Uterus (tissue), 2 donors: Measurements from ENCODE around the gene LEKR1.

Experiments
- POLR2A ChIP-seq, 2 donors: fragments of 450-650 bp; IDR thresholded peaks; one replicate each; pipeline ENCODE4 v1.6.1; 2016; ENCODE audit warnings: antibody characterized with exemption in 2 of 2, mild to moderate bottlenecking in 1 of 2, moderate library complexity in 1 of 2
- TF ChIP-seq, protein P1 (sequence below), 4 experiments: fragments of 200-600 bp in 2 of 4; fragments of 450-650 bp in 2 of 4; sonication (generic) in 2 of 4; IDR thresholded peaks; one replicate each; pipeline ENCODE4 v1.5.1; 2016 to 2019; ENCODE audit warnings: antibody characterized with exemption in 4 of 4, mild to moderate bottlenecking in 2 of 4, moderate library complexity in 1 of 4

DNA sequence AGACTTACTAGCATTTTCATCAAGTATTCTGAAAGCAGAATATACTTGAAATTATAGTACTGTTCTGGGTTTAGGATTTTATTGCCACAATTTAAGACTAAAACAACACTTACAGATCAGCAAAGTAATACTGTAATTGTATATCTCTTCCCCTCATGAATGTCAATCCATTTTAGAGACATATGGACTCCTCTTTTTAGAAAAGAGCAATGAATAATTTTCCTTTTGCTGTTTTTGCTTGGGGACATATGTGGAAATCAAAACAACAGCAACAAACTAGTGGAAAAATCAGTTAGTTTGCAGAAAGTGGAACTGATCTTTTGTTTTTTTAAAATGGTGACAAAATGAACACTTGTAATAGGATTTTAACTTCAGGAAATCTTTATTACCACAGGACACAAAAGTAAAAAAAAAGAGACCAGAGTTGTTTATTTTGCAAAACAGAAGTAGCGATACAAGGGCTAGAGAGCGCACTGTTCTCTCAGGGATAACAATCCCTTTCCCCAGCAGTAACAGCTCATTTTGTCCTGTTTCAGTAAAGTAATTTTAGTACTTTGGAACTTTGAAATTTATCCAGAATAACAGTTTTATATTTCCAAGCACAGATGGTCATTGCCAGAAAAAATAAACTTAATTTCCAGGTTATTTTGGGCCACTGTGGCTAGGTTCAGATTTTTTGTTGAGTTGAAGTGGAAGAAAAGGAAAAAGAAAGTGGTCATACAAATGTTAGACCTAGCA, 17.1 kb downstream of the LEKR1 start:
- TF ChIP-seq, protein P1, sequence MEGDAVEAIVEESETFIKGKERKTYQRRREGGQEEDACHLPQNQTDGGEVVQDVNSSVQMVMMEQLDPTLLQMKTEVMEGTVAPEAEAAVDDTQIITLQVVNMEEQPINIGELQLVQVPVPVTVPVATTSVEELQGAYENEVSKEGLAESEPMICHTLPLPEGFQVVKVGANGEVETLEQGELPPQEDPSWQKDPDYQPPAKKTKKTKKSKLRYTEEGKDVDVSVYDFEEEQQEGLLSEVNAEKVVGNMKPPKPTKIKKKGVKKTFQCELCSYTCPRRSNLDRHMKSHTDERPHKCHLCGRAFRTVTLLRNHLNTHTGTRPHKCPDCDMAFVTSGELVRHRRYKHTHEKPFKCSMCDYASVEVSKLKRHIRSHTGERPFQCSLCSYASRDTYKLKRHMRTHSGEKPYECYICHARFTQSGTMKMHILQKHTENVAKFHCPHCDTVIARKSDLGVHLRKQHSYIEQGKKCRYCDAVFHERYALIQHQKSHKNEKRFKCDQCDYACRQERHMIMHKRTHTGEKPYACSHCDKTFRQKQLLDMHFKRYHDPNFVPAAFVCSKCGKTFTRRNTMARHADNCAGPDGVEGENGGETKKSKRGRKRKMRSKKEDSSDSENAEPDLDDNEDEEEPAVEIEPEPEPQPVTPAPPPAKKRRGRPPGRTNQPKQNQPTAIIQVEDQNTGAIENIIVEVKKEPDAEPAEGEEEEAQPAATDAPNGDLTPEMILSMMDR (IDR thresholded peaks at IDR 0.05), result no peak
- no peak for TF ChIP-seq POLR2A (IDR thresholded peaks at IDR 0.05)
